NCI-H1048 (cell line): ENCODE data around the gene AFF2.
"Not testable (repeated sequence)": the region's sequence is repeated elsewhere in the genome, so short reads cannot be mapped to it uniquely, and the experiment has no call there.

Experiments used
- DNase-seq: peaks from one replicate; lab custom pipeline; 2025; lab: John Stamatoyannopoulos, UW

AFF2 gene

DNA sequence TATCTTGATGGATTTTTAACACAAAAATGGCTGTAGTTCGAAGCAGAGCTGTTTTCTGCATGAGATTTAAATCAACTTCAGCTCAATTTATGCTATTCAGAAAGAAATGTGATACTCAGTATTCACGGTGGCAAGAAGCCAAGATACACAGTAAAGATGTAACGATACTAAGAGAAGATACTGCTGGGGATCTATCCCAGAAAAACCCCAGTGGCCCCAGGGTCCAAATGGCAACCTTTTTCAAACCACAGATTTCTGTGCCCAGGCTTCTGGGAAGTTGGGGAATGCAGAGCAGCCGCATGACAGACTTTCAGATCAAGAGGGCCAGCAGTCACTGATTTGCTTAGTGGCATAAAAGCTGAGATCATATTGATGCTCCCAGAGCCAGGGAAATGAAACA is 353.9 kb downstream of the AFF2 start:
- no peak for DNase-seq

DNA sequence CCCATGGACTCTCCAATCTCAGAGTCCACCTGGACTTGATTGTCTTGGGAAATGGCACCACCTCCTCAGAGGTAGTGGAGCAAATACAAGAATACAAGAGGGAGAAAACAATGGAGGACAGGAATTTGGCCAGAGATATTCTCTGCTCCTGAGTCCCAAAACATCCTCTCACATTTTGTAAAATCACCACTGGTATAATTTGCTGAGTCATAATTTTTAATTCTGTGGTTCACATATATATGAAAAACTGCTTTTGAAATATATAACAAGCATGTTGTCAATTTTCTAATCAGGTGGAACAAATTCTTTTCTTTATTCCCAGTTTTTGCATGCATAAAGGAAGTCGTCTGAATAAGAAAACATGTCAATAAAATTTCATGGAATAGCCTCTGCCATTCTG is 356.1 kb downstream of the AFF2 start:
- DNase-seq, result no peak

DNA sequence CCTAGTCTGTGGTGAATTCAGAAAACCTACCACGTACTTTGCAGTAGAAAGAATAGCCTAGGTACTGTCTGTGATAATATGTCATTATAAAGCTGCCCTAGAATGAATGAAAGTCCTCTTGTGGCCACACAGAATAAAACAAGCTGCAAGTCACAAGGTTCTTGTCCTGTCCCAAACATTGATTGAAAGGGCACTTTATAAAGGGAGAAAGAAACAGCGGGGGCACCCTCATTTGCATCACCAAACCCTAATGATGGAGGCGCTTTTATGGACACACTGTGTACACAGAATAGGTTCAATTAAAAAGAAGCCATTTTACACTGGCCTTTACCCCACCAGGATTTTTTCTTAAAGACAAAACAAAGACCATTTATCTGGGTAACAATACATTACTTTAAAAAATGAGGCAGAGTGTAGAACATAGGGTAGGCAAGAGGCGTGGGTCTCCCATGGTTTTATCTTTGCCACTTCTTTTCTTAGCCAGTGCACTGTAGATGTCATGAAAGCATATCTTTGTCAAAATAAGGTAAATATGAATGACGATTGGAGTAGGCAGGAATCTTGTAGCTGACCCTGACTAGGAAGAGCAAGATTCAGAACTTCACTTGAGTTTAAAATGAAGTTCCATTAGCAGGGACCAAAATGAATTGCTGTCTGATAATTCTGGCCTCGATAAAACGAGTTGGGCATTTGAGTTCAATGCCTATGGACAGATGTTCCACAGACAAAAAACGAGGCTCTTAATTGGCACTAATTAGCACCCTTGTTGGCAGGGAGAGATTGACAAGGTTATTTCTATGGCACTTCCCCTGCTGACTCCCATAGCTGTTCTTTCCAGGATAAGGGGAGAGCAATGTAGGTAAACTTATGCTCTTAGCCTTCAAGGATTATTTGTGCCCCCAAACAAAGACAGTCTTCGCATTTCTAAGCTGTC is 365.1 kb downstream of the AFF2 start:
- no peak for DNase-seq

DNA sequence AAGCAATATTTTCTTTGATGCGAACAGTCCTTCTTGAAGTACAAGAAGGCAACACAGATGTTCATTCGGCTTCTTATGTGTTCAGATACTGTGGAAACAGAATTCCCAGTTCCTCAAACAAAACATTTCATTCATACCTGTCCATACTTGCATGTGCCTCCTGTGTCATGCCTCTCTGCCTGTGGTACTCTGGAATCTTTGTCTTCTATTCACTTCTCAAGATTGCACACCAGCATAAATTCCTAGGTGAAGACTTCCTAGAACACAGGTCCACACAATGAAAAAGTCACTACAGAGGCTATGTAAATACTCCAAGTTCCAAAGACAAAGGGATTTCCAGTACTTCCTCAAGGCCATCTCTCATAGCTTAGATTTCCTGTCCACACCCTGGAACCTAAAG is 367.2 kb downstream of the AFF2 start:
- no peak for DNase-seq

DNA sequence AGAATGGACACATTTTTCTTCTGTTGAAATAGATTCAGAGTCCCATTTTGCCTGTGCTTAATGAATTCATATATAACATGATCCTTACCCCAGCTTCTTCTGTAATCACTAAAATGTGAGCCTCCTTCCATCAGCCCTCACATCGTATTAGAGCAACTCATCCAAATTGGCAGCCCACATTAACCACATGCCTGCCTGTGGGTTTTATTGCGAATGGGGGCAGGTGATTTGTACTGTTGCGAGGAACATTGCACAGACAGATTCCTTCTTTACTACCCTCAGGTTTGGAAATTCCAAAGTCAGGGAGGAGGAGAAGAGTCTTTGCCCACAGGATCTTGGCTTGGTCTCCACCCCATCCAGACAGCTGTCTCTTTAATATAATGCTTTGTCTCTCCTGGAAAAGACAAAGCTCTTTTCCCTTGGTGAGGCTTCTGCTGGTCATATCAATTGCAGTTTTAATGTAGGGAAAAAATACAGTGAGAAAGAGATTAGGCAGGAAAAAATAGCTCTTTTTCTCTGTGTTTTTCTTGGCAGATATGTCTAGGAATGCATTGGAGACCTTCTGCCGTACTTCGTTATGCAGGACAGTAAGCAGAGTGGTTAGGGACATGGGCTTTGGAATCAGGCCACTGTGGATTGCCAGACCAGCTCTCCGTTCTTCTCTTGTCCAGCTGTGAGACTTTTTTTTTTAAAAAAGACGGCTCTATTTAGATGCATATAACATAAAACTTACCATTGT is 371.2 kb downstream of the AFF2 start:
- no peak for DNase-seq

DNA sequence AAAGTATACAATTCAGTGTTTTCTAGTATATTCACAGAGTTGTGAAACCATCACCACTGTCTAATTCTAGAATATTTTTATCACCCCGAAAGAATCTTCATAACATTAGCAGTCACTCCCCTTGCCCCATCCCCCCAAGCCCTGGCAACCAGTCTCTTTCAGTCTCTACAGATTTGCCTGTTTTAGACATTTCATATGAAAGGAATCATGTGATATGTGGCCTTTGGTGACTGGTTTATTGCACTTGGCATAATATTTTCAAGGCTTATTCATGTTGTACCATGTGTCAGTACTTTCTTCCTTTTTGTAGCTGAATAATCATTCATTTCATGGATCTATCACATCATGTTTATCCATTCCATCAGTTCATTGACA is 371.7 kb downstream of the AFF2 start:
- no peak for DNase-seq

DNA sequence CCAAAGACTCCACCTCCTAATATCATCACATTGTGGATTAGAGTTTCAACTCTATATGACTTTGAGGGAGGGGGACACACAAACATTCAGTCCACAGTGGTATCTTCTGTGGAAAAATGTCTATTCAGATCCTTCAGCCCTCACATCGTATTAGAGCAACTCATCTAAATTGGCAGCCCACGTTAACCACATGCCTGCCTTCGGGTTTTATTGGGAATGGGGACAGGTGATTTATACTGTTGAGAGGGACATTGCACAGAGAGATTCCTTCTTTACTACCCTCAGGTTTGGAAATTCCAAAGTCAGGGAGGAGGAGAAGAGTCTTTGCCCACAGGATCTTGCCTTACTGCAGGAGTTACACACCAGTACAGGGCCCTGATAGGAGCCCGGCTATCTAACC is 372.5 kb downstream of the AFF2 start:
- no peak for DNase-seq

DNA sequence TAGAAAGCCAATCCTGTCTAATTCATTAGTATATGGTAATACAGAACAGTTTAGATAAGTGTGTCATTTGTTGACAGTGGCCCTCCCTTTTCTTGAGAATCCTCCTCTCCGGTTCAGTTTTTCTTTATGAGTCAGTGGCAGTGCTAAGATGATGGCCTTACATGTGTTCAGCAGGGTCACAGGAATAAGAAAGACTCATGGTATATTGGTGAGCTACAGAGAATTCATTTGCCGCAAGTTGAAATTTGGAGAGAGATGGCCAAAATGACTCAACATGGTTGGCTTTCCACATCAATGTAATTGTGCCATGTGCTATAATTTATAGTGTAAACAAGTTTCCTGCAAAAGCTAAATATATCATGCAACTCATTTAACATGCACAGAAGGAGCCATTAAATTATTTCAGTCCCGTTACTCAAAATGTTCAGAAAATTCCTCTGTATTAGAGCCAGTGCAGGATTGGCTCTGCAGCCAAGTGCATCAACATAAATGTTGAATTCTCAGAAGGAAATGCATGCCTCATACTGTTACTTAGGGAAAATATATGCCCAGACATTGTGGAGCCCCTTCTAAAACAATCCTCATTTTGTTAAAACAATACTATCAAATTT is 374.3 kb downstream of the AFF2 start:
- no peak for DNase-seq

DNA sequence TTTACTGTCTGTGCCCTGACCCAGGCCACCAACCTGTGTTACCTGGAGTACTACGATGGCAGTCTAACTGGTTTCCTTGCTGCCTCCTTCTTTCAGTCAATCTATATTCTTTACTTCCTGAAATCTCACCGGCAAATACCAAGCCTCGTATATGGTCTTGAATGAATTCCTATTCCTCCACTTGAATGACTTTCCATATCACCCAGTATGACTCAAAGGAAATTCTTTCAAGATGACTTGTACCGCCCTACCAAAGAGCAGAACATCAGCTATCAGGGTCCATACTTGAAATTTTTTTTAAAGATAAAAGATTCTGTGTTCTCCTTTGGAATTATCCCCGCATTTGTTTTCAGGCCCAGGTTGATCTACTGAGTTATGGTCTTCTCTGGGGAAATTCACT is 378.0 kb downstream of the AFF2 start:
- no peak for DNase-seq

DNA sequence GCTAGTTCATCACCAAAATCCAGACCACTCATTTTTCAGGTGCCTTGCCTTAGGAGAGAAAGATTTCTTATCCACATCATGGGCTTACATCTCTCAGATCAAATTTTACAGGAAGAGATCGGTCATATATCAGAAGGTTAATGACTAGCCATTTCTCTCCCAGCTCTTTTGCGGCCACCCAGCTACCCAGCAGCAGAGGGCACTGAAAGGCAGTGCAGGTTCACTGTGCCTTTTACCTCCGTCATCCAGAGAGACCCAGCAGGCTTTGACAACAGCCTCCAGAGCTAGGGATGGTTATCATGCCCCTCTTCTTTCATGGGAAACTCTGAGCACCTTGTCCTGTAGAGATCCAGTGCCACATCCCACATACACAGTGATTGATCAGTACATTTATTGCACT is 384.8 kb downstream of the AFF2 start:
- DNase-seq, result no peak

DNA sequence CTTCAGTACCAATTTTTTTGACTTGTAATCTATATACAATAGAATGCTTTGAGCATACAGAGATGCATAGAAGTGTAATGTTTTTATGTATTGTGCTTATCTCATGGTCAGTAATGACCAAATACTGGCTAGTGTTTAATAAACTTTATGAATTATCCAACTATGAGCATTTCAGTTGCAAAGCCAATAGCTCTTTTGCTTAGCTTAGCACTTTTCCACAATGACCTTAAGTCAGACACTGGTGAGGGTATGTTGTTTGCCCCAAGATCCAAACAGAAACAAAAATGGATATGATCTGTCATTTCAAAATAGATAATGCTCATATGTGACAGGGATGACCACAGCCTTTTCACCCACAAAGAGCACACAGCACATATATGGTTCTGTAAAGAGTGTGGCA is 393.0 kb downstream of the AFF2 start:
- no peak for DNase-seq

DNA sequence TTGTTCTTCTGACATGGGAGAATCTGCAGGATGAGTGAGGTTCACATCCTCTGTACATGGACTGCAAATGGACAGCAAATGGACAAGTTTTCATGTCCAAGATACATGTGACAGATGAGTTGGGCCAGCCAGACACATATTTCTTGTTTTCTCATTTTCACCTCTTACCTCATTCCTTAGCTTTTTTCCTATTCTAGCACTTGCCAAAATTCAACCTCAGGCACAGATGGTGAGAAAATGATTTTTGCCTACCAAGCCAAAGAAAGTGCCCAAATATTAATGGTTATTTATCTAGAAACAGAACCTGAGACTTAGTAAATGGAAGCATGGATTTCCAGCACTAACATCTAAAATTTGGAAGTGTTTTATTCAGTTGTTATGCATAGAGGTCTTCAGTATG is 402.2 kb downstream of the AFF2 start:
- no peak for DNase-seq

DNA sequence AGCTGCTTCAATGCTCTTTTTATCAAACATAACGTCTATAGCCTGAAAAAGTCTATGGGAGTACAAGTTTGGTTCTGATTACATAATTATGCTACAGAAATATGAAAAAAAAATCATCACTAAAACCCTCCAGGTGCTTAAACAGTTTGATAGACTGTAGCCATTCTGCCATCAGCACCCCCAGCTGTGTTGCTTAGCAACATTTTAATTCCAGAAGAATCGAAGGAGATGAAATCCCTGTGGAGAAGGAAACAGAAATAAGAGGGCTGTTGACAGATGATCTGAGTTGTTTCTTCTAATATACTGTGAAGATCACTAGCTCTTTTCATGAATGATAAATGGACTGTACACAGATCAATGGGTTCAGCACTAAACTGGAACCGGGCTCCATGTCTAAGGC is 402.8 kb downstream of the AFF2 start:
- no peak for DNase-seq

DNA sequence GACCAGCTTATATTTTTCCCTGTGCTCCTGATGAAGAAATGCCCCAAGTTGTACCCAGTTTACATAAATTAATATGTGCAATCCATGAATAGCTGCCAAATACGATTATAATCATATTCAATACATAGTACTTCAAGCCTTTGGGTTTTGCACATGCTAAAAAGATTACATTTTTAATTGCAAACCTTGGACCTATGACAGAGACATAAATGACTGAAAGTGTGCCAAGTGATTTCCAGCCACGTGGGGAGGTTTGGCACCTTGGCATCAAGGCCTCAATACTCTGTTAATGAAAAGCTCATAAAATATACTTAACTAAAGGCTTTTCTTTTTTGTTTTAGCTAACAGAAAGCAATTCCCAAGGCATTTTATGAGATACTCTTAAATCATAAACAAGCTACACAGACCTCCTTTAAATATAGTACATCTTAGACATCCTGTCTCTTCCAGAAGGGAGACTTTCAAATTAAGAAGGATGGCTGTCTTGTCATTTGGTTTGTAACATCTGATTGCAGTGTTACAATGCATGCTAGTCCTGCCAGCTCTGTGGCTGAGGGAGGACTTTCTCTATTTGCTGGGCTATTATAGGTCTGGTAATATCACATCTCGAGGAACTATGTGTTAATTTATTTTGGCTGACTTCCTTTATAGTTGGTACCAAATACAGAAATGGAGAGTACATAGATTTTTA is 404.1 kb downstream of the AFF2 start:
- DNase-seq, result no peak

DNA sequence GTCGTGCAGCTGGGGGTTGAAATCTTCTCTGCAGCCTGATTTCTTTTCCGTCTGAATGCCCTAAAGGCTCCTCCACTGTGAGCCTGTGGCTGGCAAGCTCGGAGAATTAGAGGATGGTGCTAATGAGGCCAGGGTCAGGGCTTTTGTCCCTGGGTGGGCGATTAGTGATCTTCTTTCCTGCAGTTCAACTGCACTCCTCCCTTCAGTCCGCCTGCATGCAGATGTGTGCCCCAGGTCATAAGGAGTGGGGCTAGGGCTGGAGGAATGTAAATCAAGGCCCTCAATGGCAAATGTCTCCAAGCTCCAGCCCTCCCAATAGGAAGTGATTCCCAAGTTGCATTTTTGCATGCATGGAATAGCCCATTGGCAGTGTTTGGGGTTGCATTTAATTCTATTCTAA is 405.0 kb downstream of the AFF2 start:
- no peak for DNase-seq

DNA sequence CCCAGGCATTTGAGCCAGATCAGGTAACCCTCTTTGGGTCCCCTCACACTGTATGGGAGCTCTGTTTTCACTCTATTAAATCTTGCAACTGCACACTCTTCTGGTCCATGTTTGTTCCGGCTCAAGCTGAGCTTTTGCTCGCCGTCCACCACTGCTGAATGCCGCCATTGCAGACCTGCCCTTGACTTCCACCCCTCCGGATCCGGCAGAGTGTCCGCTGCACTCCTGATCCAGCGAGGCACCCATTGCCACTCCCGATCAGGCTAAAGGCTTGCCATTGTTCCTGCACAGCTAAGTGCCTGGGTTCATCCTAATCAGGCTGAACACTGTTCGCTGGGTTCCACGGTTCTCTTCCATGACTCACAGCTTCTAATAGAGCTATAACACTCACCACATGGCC is 406.2 kb downstream of the AFF2 start:
- DNase-seq, result not testable (repeated sequence)

DNA sequence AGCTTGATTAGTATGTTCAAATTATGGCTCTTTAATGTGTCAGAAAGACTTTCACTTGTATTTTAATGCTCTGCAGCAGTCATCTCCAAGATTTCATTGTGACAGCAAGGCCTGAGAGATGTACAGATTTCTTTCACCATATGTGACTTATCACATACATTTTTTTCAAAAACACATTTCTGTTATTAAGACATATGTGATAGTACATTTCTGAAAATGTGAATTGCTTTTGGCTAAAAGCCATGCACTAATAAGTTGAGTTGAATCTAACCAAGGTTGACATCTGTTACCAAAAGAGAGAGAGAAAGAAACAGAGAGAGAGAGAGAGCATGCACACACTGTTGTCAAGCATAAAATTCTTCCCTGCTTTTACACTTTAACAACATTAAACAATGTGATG is 409.3 kb downstream of the AFF2 start:
- no peak for DNase-seq

DNA sequence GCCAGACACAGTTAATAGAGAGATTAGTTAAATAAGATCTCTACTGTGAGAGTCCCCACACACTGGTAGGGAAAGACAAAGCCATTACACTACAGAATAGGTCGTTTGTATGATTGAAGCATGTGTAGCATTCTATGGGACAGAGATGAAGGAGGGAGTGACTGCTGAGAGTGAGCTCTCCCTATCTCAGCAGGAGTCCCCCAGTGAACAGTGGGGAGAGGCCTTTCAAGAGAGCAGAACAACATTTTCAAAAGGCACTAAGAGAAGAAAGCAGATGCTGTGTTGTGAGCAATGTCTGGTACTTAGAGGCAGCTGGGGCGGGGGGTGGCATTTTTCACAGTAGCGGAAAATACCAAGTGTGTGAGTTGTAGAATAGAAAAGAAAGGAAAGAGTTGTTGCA is 413.6 kb downstream of the AFF2 start:
- DNase-seq, result no peak

DNA sequence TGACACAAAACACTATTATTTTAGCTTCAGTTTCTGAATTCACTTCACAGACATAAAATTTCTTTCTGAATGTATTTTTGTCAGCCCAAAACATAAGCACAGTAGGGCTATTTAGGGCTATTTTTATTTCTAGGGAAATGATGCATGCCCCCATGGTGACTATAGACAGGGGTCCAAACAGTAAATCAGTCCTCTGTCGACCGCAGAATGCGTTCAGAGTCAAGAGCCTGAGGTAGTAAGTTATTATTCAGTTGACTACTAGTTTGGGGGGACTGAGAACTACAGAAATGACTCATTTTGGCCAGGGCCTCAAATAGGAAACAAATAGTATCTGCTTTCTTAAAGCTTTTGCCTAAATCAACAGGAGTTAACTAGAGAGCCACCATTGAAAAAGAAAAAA is 414.4 kb downstream of the AFF2 start:
- no peak for DNase-seq

DNA sequence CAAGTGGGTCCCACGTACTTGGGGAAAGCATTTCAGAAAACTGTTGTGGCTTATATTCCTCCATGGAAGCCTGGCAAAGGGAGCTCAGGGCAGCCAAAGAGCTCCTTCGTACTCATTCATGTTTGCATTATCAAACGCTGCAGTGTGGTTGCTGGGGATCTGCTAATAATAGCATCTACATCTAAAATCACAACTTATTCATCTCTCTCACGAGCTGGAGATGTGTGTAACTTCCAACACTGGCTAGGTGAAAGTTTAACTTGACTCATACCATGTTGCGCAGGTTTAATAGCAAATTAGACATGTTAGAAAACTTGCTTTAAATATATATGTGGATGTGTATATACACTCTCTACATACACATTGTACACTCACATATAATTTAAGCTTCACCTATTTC is 415.1 kb downstream of the AFF2 start:
- no peak for DNase-seq

DNA sequence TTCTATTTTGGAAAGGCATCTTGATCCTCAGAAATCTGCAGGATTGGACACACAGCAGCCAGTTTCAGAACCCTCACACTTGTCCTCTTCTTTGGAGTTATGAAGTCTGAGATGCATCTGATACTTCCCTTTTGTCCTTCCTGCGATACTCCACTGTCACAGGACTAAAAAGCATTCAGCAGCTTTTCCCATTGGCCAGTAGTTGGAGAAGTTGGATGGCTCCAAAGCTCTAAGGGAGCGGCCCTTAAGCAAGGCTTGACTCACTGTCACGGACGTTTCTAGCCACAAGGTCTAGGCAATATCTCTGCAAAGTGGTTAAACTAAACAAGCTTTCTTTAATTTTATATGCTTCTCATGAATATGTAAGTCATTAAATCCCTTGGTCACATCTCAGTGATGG is 417.0 kb downstream of the AFF2 start:
- no peak for DNase-seq

DNA sequence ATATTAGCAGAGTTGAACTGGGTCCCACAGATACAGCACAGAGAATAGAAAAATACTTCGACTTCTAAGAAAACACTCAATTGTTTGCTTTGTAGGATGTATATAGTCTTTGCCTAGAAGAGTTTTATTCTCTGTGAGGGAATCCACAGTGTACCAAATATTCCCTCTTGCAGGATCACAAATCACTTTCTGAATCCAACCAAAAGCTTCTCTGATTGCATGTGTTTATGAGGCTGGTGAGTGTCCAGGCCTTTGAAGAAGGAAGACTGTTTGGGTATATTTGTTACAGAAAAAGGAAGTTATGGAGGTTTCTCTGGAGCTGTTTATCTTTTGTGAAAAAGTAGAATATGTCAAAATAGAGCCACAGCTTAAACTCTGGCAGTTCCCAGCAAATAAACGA is 423.2 kb downstream of the AFF2 start:
- DNase-seq, result no peak

DNA sequence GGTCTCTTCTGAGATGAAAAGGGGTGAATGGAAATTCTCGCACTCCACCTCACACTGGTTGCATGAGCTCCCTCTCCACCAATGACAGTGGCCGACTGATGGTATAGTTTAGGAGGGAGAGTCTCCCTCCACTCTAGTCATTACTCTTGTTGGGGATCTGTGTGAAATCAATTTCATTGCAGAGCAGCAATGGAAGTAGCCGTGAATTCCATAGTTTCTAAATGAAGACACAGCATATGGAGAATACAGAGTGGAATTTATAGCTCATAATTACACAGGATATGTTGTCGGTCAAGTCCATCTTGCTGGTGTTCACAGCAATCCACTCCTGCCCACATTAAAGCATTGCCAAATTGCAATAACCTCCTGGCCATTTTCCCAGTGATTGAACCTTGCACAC is 426.0 kb downstream of the AFF2 start:
- DNase-seq, result no peak
